ENCODE results near the gene SURF4. TPM values are rescaled to one million over a fixed set of nuclear protein-coding genes. Genes with fewer than 3 reads are reported as not detected.

Gene SURF4
- total and polyA plus RNA-seq, 2 of the 13 experiments (the other 11 are each of a cell fraction or from before 2014, with no cell fraction given): 220 to 265 TPM

GRCh38 chr9:133335924-133336811, 39.7 kb downstream of the SURF4 start, which contains the start of gene SURF6 (continued):
- TF ChIP-seq PHF20 (CRISPR knock-in tag; IDR thresholded peaks at IDR 0.05) (peak; percentile 96), HBP1 (CRISPR knock-in tag; IDR thresholded peaks at IDR 0.05; ENCODE audit: low read depth) (0 out of 2 replicates have a peak, but pooled peaks have one; percentile 93), NAIF1 (CRISPR knock-in tag; IDR thresholded peaks at IDR 0.05; ENCODE audit: borderline replicate concordance) (peak; percentile 68; the same call in 1 of the 2 replicates), ZNF776 (CRISPR knock-in tag; IDR thresholded peaks at IDR 0.05) (peak; percentile 71; the same call in 1 of the 2 replicates), NKX3-1 (CRISPR knock-in tag; IDR thresholded peaks at IDR 0.05) (0 out of 2 replicates have a peak, but pooled peaks have one; percentile 63), CENPX (CRISPR knock-in tag; IDR thresholded peaks at IDR 0.05) (no peak), POLR2AphosphoS2 (IDR thresholded peaks at IDR 0.05; ENCODE audit: low read depth, low read length) (peak; percentile 100), PHF5A (CRISPR knock-in tag; IDR thresholded peaks at IDR 0.05; ENCODE audit: low read depth, unreplicated experiment) (peak; percentile 72), HOXA3 (CRISPR knock-in tag; IDR thresholded peaks at IDR 0.05) (peak; percentile 98), KLF9 (CRISPR knock-in tag; IDR thresholded peaks at IDR 0.05; ENCODE audit: low read depth) (peak; percentile 31; the same call in 1 of the 2 replicates), SMAD1 (CRISPR knock-in tag; IDR thresholded peaks at IDR 0.05; ENCODE audit: borderline replicate concordance, low read depth) (peak; percentile 96; the same call in 1 of the 2 replicates), REPIN1 (CRISPR knock-in tag; IDR thresholded peaks at IDR 0.05; ENCODE audit: borderline replicate concordance, low read depth) (peak; percentile 96), RCOR2 (CRISPR knock-in tag; IDR thresholded peaks at IDR 0.05) (peak; percentile 49; the same call in 1 of the 2 replicates), ZNF317 (CRISPR knock-in tag; IDR thresholded peaks at IDR 0.05) (peak; percentile 79), ZBTB7B (CRISPR knock-in tag; IDR thresholded peaks at IDR 0.05) (no peak), GFI1 (CRISPR knock-in tag; IDR thresholded peaks at IDR 0.05; ENCODE audit: borderline replicate concordance) (peak; percentile 70; the same call in 1 of the 2 replicates), GZF1 (CRISPR knock-in tag; IDR thresholded peaks at IDR 0.05) (peak; percentile 67; the same call in 1 of the 2 replicates), ARHGAP35 (CRISPR knock-in tag; IDR thresholded peaks at IDR 0.05; ENCODE audit: borderline replicate concordance) (peak; percentile 89; the same call in 1 of the 2 replicates), CHCHD3 (CRISPR knock-in tag; IDR thresholded peaks at IDR 0.05) (peak; percentile 7; the same call in 1 of the 2 replicates), ZNF3 (CRISPR knock-in tag; IDR thresholded peaks at IDR 0.05) (no peak), SNAI1 (CRISPR knock-in tag; IDR thresholded peaks at IDR 0.05; ENCODE audit: borderline replicate concordance) (0 out of 2 replicates have a peak, but pooled peaks have one; percentile 85), ZNF678 (CRISPR knock-in tag; IDR thresholded peaks at IDR 0.05) (peak; percentile 40; the same call in 1 of the 2 replicates), ZNF616 (CRISPR knock-in tag; IDR thresholded peaks at IDR 0.05; ENCODE audit: low read depth) (peak; percentile 86), ZNF790 (CRISPR knock-in tag; IDR thresholded peaks at IDR 0.05; ENCODE audit: borderline replicate concordance) (peak; percentile 27; the same call in 1 of the 2 replicates), SKIL (CRISPR knock-in tag; IDR thresholded peaks at IDR 0.05; ENCODE audit: borderline replicate concordance) (peak; percentile 41; the same call in 1 of the 2 replicates), ZNF121 (CRISPR knock-in tag; IDR thresholded peaks at IDR 0.05) (no peak)
